CD4-positive, CD25-positive, alpha-beta regulatory T cell (primary cell): ENCODE results near the gene CLEC18B. TPM values are rescaled to one million over a fixed set of nuclear protein-coding genes. Genes with fewer than 3 reads are reported as not detected.
"Not testable (repeated sequence)": the region's sequence is repeated elsewhere in the genome, so short reads cannot be mapped to it uniquely, and the experiment has no call there.

Source experiments
- ATAC-seq, 2 donors: fragments of 150-1000 bp; cut with Tn5 transposase; one replicate each; pipeline ENCODE4 v1.10.0; 2021; ENCODE audit warnings: low read depth in 2 of 2, moderate number of reproducible peaks in 2 of 2, moderate library complexity in 1 of 2
- DNase-seq, 3 donors: peaks; one replicate each; pipeline versions ENCODE4 v3.0.0 to v3.0.0-alpha.2; 2012 to 2022; ENCODE audit warnings: mixed read lengths in 1 of 3
- H3K27ac ChIP-seq: one replicate; pipeline ENCODE4 v1.7.0; 2013; ENCODE audit warnings: mild to moderate bottlenecking, low read length; ENCODE audit not compliant: insufficient read depth, poor library complexity, severe bottlenecking
- H3K27me3 ChIP-seq: one replicate; pipeline ENCODE4 v1.7.0; 2013; ENCODE audit warnings: low read length; ENCODE audit not compliant: control insufficient read depth, insufficient read depth
- H3K36me3 ChIP-seq: one replicate; pipeline ENCODE4 v1.7.0; 2013; ENCODE audit warnings: mild to moderate bottlenecking, low read length, moderate library complexity; ENCODE audit not compliant: control insufficient read depth, insufficient read depth
- H3K4me1 ChIP-seq: 2 replicates; pipeline ENCODE4 v1.7.0; 2013; ENCODE audit warnings: mild to moderate bottlenecking, low read length; ENCODE audit not compliant: insufficient read depth, control insufficient read depth, poor library complexity, severe bottlenecking
- H3K4me3 ChIP-seq: one replicate; pipeline ENCODE4 v1.7.0; 2013; ENCODE audit warnings: low read depth, mild to moderate bottlenecking, low read length, moderate library complexity
- H3K9me3 ChIP-seq, 2 experiments: 1 replicate in 1 of 2; 2 replicates in 1 of 2; pipeline ENCODE4 v1.7.0; 2013; ENCODE audit warnings: low read length in 2 of 2, mild to moderate bottlenecking in 1 of 2, moderate library complexity in 1 of 2; ENCODE audit not compliant: control insufficient read depth in 2 of 2
- H3K27ac Mint-ChIP-seq, 3 donors: one replicate each; pipeline ENCODE4 v1.8.0; 2020 to 2022; ENCODE audit warnings: mild to moderate bottlenecking in 3 of 3, mixed read lengths in 3 of 3, moderate library complexity in 2 of 3
- H3K27me3 Mint-ChIP-seq: one replicate; pipeline ENCODE4 v1.8.0; 2022; ENCODE audit warnings: mild to moderate bottlenecking, mixed read lengths
- H3K36me3 Mint-ChIP-seq: one replicate; pipeline ENCODE4 v1.8.0; 2020; ENCODE audit warnings: mixed read lengths
- H3K4me1 Mint-ChIP-seq, 4 donors: one replicate each; pipeline ENCODE4 v1.8.0; 2020 to 2022; ENCODE audit warnings: mixed read lengths in 4 of 4, mild to moderate bottlenecking in 1 of 4
- H3K4me3 Mint-ChIP-seq, 4 donors: one replicate each; pipeline ENCODE4 v1.8.0; 2020 to 2022; ENCODE audit warnings: mild to moderate bottlenecking in 4 of 4, mixed read lengths in 4 of 4, moderate library complexity in 3 of 4
- H3K9me3 Mint-ChIP-seq, 7 donors: one replicate each; pipeline ENCODE4 v1.8.0; 2020 to 2022; ENCODE audit warnings: mixed read lengths in 7 of 7, mild to moderate bottlenecking in 3 of 7, moderate library complexity in 2 of 7
- polyA plus RNA-seq, 4 donors: library from polyadenylated mRNA; unstranded; fragments of 300-500 nt; fragmentation: Illumina TruSeq; gene quantifications; one replicate each; pipeline ENCODE4 v1.2.3, GENCODE V29; 2021
- total RNA-seq: library from RNA; stranded (reverse); gene quantifications from one replicate; pipeline ENCODE4 v1.2.3, GENCODE V29; 2022

Gene CLEC18B
- total and polyA plus RNA-seq, 5 donors from 2014 or later: 0.91 TPM; not detected in 4

GRCh38 chr16:74396521-74397017, 24.7 kb downstream of the CLEC18B start:
- not testable (repeated sequence) for H3K4me3 ChIP-seq, H3K9me3 Mint-ChIP-seq, H3K36me3 Mint-ChIP-seq, DNase-seq, H3K4me1 ChIP-seq, ATAC-seq, H3K27me3 ChIP-seq, H3K27me3 Mint-ChIP-seq, H3K4me3 Mint-ChIP-seq, H3K4me1 Mint-ChIP-seq, H3K27ac ChIP-seq, H3K36me3 ChIP-seq, H3K9me3 ChIP-seq
- H3K27ac Mint-ChIP-seq: peak overlapping the region in 1 of 3 donors; percentile 5

- not testable (repeated sequence) for H3K4me3 ChIP-seq, DNase-seq, H3K9me3 Mint-ChIP-seq, H3K36me3 Mint-ChIP-seq, H3K4me1 Mint-ChIP-seq, H3K27ac ChIP-seq, H3K4me3 Mint-ChIP-seq, H3K27me3 ChIP-seq, H3K27me3 Mint-ChIP-seq, H3K27ac Mint-ChIP-seq, H3K36me3 ChIP-seq, ATAC-seq, H3K4me1 ChIP-seq, H3K9me3 ChIP-seq
Observed at GRCh38 chr16:74394604-74395003, 26.7 kb downstream of the CLEC18B start.

GRCh38 chr16:74394131-74394530, 27.1 kb downstream of the CLEC18B start:
- not testable (repeated sequence) for H3K27ac ChIP-seq, H3K4me1 Mint-ChIP-seq, H3K4me3 ChIP-seq, H3K36me3 ChIP-seq, DNase-seq, H3K4me3 Mint-ChIP-seq, H3K9me3 Mint-ChIP-seq, H3K27me3 ChIP-seq, H3K9me3 ChIP-seq, ATAC-seq, H3K36me3 Mint-ChIP-seq, H3K27me3 Mint-ChIP-seq, H3K27ac Mint-ChIP-seq, H3K4me1 ChIP-seq

- not testable (repeated sequence) for H3K27ac Mint-ChIP-seq, H3K36me3 ChIP-seq, H3K27ac ChIP-seq, H3K27me3 Mint-ChIP-seq, H3K4me1 ChIP-seq, H3K9me3 ChIP-seq, H3K4me1 Mint-ChIP-seq, H3K4me3 Mint-ChIP-seq, H3K27me3 ChIP-seq, ATAC-seq, H3K9me3 Mint-ChIP-seq, H3K4me3 ChIP-seq, H3K36me3 Mint-ChIP-seq, DNase-seq
Observed at GRCh38 chr16:74391454-74392050, 29.7 kb downstream of the CLEC18B start.

- not testable (repeated sequence) for H3K9me3 ChIP-seq, H3K27ac Mint-ChIP-seq, ATAC-seq, H3K36me3 Mint-ChIP-seq, H3K36me3 ChIP-seq, H3K4me1 ChIP-seq, H3K4me3 ChIP-seq, DNase-seq, H3K4me1 Mint-ChIP-seq, H3K4me3 Mint-ChIP-seq, H3K27me3 Mint-ChIP-seq, H3K9me3 Mint-ChIP-seq, H3K27ac ChIP-seq, H3K27me3 ChIP-seq
Observed at GRCh38 chr16:74382339-74383034, 38.8 kb downstream of the CLEC18B start.

- H3K27me3 ChIP-seq, H3K27me3 Mint-ChIP-seq, H3K4me1 Mint-ChIP-seq, H3K36me3 ChIP-seq, H3K9me3 ChIP-seq, H3K9me3 Mint-ChIP-seq, DNase-seq, H3K4me1 ChIP-seq, H3K4me3 ChIP-seq, H3K36me3 Mint-ChIP-seq, H3K27ac ChIP-seq, H3K4me3 Mint-ChIP-seq, ATAC-seq: not testable (repeated sequence)
- peak overlapping the region in 2 of 3 donors; percentile 66 to 78 for H3K27ac Mint-ChIP-seq
Observed at GRCh38 chr16:74373847-74374184, 47.5 kb downstream of the CLEC18B start.

GRCh38 chr16:74372953-74373846, 48.1 kb downstream of the CLEC18B start:
- H3K4me1 Mint-ChIP-seq: peaks cover 0 to 4% (median 2%) of the 10 kb centered on the region in 4 donors
- peak overlapping the region in 2 of 3 donors; percentile 66 to 78 for H3K27ac Mint-ChIP-seq
- no peak for ATAC-seq
- Histone ChIP-seq H3K4me3 (no peak overlapping the region), H3K27ac (no peak overlapping the region), H3K9me3 (no peaks in the 10 kb centered on the region), H3K4me1 (no peaks in the 10 kb centered on the region), H3K36me3 (no peaks in the 10 kb centered on the region), H3K27me3 (no peaks in the 10 kb centered on the region)
- no peaks in the 10 kb centered on the region for H3K36me3 Mint-ChIP-seq
- H3K27me3 Mint-ChIP-seq: no peaks in the 10 kb centered on the region
- peaks cover 0 to 2% (median 0%) of the 10 kb centered on the region in 7 donors for H3K9me3 Mint-ChIP-seq
- DNase-seq: no peak
- peak overlapping the region in 1 of 4 donors; percentile 89 for H3K4me3 Mint-ChIP-seq
